Inferior parietal cortex (tissue), 1 donor: Measurements from ENCODE around the gene SPDYE6.
A peak's percentile ranks its signal among the peaks of the same experiment; 100 is the strongest.
"Not testable (repeated sequence)": the region's sequence is repeated elsewhere in the genome, so short reads cannot be mapped to it uniquely, and the experiment has no call there.

Experiments
- DNase-seq: peaks from one replicate; pipeline ENCODE4 v3.0.0-alpha.2; 2016; ENCODE audit errors: extremely low spot score

SPDYE6 gene

DNA sequence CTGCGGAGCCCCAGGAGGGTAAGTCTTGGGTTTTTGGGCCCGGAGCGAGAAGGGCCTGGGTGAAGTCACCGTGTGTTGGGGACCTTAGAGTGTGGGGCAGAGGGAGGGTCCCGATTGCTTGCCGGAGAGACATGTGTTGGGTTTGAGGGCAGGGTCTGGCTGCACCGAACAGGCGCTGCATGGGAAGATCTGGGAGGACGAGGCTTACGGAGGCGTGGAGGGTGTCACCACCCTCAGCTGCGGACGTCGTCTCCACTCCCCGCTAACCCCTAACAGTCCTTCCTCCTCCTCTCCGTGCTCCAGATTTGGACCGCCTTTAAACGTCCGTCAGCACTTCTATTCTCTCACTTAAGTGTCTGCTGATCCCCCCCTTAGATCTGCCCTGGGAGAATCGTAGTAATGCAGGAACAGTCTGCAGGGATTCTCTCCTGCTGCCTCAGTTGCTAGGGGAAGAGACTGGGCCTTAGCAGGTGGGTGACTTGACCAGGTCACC, 8.2 kb upstream of the SPDYE6 start:
- not testable (repeated sequence) for DNase-seq

GRCh38 chr7:102363549-102364393, 7.5 kb upstream of the SPDYE6 start:
- DNase-seq: peak; percentile 100

DNA sequence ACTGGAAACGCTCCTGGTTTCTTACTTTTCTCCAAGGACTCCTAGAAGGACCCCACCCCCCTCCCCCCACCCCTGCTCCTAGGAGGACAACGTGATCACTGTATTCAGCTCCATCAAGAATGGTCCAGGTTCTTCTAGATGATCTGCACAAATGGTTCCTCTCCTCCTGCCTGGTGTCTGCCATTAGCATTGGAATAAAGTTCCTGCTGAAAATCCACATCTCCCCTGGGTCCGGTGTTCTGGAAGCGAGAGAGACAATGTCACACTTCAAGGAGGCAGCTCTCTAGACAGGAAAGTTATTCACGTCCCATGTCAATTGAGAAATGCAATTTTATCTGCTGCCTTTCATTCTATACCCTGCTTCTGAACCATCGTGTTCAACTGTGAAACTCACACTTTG, 9.3 kb downstream of the SPDYE6 start:
- not testable (repeated sequence) for DNase-seq

DNA sequence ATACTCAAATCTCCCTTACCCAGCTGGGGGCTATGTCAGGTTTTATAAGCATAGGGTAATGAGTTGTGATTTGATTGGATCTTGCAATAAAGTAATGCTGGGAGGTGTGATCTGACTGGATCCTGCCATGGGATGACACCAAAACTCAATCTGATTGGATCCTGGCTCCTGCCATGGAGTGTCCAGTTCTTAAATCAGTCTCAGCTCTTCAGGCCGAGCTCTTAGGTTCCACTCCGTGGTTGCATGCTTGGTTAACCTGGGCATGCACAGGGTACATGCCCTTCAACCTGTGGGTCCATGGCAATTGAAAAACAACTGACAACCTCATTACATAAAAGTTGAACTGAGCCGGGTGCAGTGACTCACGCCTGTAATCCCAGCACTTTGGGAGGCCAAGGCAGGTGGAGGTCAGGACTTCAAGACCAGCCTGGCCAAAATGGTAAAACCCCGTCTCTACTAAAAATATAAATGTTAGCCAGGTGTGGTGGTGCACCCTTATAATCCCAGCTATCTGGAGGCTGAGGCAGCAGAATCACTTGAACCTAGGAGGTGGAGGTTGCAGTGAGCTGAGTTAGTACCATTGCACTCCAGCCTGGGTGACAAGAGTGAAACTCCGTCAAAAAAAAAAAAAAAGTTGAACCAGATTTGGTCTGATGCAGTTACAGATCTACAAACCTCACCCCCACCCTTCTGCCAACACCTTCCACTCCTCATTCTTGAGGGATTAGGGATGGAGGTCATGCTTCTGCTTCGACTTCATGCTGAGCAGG, 15.5 kb downstream of the SPDYE6 start:
- not testable (repeated sequence) for DNase-seq

DNA sequence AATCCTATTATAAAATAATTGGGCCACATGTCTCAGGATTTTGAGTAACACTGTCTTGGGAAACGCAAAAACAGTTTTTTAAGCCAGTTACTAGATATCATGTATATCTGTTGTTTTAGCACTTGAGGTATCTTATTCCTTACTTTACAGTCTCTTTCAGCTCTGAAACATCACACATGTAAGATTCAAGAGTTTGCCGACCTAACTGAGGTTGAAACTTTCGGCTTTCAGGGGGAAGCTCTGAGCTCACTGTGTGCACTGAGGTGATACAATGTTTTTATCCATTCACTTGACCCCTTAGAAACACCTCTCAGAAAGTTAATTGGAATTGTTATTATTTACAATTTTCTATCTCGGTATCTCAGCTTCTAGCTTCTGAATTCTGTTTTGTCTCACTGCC, 18.8 kb downstream of the SPDYE6 start:
- DNase-seq: not testable (repeated sequence)

- DNase-seq: not testable (repeated sequence)
These were observed 19.2 kb downstream of the SPDYE6 start for GRCh38 chr7:102337002-102337401.

GRCh38 chr7:102335574-102335973, 20.7 kb downstream of the SPDYE6 start:
- not testable (repeated sequence) for DNase-seq

DNA sequence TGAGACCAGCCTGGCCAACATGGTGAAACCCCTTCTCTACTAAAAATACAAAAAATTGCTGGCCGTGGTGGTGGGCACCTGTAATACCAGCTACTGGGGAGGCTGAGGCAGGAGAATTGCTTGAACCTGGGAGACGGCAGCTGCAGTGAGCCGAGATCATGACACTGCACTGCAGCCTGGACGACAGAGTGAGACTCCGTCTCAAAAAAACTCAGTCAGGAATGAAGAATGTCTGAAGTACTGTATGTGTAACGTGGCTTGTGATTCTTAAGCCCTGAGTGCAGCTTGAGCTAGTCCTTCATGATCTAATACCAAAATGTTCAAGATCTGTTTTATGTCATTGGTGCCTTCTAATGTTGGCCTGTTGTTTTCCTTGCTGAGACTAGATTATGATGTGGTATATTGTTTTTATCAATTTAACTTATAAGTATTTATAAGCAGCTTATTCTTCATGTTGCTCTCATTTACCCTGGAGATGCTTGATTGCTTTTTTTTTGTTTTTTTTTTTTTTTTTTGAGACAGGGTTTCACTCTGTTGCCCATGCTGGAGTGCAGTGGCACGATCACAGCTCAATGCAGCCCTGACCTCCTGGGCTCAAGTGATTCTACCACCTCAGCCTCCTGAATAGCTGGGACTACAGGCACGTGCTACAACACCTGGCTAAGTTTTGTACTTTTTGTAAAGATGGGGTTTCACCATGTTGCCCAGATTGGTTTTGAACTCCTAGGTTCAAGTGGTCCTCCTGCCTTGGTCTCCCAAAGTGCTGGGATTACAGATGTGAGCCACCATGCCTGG, 25.4 kb downstream of the SPDYE6 start:
- DNase-seq: not testable (repeated sequence)

- DNase-seq: not testable (repeated sequence)
These were observed 26.9 kb downstream of the SPDYE6 start for GRCh38 chr7:102329366-102329765.

DNA sequence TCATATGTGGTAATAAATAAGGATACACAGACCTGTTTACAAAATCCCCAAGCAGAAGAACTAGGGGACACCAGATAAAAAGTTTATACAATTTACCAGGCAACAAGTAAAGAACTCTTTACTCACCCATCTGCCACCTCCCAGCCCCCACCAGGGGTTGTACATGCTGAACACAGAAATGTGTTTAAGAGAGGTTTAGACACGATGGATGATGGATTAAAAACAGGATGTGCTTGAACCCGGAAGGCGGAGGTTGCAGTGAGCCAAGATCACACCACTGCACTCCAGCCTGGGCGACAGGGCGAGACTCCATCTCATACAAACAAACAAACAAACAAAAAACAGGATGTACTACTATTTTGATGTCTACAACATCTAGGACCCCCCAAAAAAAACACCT, 27.4 kb downstream of the SPDYE6 start:
- DNase-seq: not testable (repeated sequence)

- not testable (repeated sequence) for DNase-seq
These were observed 29.1 kb downstream of the SPDYE6 start for GRCh38 chr7:102327183-102327582.

DNA sequence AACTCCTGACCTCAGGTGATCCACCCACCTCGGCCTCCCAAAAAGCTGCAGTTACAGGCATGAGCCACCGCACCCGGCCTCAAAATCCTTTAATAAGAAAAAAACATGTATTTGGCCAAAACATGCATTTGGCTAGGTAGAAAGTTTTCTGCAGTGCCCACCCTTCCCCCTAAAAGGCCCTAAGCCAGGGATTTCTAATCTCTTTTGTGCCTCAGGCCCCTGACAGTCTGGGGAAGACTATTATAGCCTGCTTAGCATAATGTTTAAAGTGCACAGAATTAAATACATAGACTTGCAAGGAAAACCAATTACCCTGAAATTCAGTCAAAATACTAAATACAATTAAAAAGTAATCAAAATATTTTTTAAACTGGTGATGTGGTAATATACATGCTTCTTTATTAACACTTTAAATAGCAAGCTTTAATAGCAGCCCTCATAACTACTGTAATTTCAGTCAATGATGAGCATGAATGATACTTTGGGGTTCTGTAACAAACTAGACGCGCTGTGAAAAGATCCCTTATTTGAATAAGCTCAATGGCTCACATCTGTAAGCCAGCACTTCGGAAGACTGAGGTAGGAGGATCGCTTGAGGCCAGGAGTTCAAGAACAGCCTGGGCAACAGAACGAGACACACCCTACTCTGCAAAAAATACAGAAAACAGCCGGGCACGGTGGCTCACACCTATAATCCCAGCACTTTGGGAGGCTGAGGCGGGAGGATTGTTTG, 29.9 kb downstream of the SPDYE6 start:
- DNase-seq: no peak

- DNase-seq: not testable (repeated sequence)
These were observed 31.1 kb downstream of the SPDYE6 start for GRCh38 chr7:102325106-102325505.

DNA sequence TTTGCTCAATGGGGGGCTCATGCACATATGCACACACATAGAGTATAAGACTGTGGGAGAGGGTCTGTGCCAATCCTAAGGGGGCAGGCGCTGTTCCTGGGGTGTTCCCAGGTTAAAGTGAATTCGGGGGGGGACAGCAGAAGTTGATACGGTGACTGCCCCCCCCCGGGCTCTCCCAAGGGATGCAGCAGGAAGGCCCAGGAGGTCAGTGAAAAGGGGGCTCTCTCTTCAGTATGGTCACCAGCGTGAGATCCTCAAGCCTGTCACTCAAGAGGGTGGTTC, 32.4 kb downstream of the SPDYE6 start:
- DNase-seq: no peak

- DNase-seq: no peak
These were observed 34.0 kb downstream of the SPDYE6 start for GRCh38 chr7:102322202-102322715.

GRCh38 chr7:102321351-102322201, 34.7 kb downstream of the SPDYE6 start:
- no peak for DNase-seq

GRCh38 chr7:102320601-102321350, 35.5 kb downstream of the SPDYE6 start:
- DNase-seq: no peak

GRCh38 chr7:102320181-102320580, 36.1 kb downstream of the SPDYE6 start:
- DNase-seq: no peak

DNA sequence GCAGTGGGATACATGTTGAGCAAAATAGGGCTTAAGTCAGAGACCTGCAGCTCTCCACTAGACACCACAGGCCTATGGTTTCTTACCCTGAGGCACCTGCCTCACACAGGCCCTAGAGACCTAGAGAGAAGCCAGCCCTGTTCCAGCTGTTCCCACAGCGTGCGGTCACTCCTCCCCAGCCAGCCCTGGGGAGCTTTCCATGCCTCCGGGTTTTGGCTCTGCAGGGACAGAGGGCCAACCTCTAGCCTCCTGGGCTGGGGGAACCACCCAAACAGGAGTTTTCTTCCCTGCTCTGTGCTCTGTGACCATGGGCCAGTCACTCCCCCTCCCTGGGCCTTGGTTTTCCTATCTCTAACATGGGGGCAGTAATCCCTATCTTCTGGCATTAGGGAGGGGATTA, 36.6 kb downstream of the SPDYE6 start:
- no peak for DNase-seq
